HepG2 (cell line): ENCODE results near the gene PEX11B. TPM values are rescaled to one million over a fixed set of nuclear protein-coding genes. Genes with fewer than 3 reads are reported as not detected.

Experiments
- ATAC-seq: fragments of 200-7000 bp; cut with Tn5 transposase; 3 replicates; pipeline ENCODE4 v1.9.1; 2020; ENCODE audit warnings: mild to moderate bottlenecking, moderate library complexity
- BruUV-seq: library from RNA; stranded (reverse); fragments of 400-500 nt; replicated peaks from 2 replicates; lab custom pipeline; 2021; lab: Mats Ljungman, UMichigan
- CTCF ChIA-PET: fragments of 300-600 bp; formaldehyde crosslinking; extraction: SDS; loops from one replicate; lab custom pipeline; 2021; ENCODE audit warnings: low total read pairs, inconsistent platforms, low intra/inter-chr PET ratio; lab: Yijun Ruan, JAX
- POLR2A ChIA-PET: fragments of 350-600 bp; sonication (Branson Sonifier 250); formaldehyde crosslinking; loops from one replicate; lab custom pipeline; 2020; ENCODE audit warnings: antibody characterized with exemption, inconsistent platforms; lab: Yijun Ruan, JAX
- DNase-seq: peaks from one replicate; pipeline ENCODE4 v3.0.0-alpha.2; 2015; ENCODE audit warnings: low spot score
- FAIRE-seq: peaks from 3 replicates; lab custom pipeline; 2011; peaks lifted over from hg19 to GRCh38; lab: Jason Lieb, UNC
- H2AFZ ChIP-seq: one replicate; pipeline ENCODE4 v1.6.1; 2011; ENCODE audit warnings: low read length, inconsistent platforms
- H3K27ac ChIP-seq: fragments of 300-600 bp; 3 replicates; pipeline ENCODE4 v1.8.0; 2011; ENCODE audit warnings: mixed run types, mild to moderate bottlenecking, mixed read lengths, low read length, inconsistent platforms; ENCODE audit not compliant: insufficient read depth; ENCODE audit errors: extremely low read length
- H3K27me3 ChIP-seq, 2 experiments: fragments of 200-600 bp in 1 of 2; 2 replicates in 1 of 2; 3 replicates in 1 of 2; pipeline versions ENCODE4 v1.6.0 to v1.8.0; 2011; ENCODE audit warnings: low read length in 2 of 2, mild to moderate bottlenecking in 2 of 2, moderate library complexity in 2 of 2, inconsistent platforms in 1 of 2; ENCODE audit not compliant: insufficient read depth in 2 of 2, control insufficient read depth in 1 of 2
- H3K36me3 ChIP-seq, 2 experiments: fragments of 200-600 bp in 1 of 2; replicated peaks in 1 of 2; 2 replicates in 1 of 2; 3 replicates in 1 of 2; pipeline versions ENCODE4 v1.5.1 to v1.8.0; 2011; ENCODE audit warnings: low read length in 2 of 2, inconsistent platforms in 1 of 2; ENCODE audit not compliant: insufficient read depth in 2 of 2, control insufficient read depth in 1 of 2
- H3K4me1 ChIP-seq: 2 replicates; pipeline ENCODE4 v1.5.1; 2012; ENCODE audit warnings: low read length, inconsistent platforms; ENCODE audit not compliant: insufficient read depth
- H3K4me2 ChIP-seq: 2 replicates; pipeline ENCODE4 v1.6.0; 2011; ENCODE audit warnings: low read depth, low read length, inconsistent platforms
- H3K4me3 ChIP-seq, 3 experiments: fragments of 200-600 bp in 1 of 3; sonication (generic), shearing (Covaris generic) in 1 of 3; replicated peaks in 1 of 3; 2 replicates each; pipeline ENCODE4 v1.5.1; 2011 to 2016; ENCODE audit warnings: low read length in 3 of 3, inconsistent platforms in 2 of 3, low read depth in 2 of 3, mild to moderate bottlenecking in 2 of 3, control low read depth in 1 of 3, mixed read lengths in 1 of 3; ENCODE audit not compliant: insufficient read depth in 1 of 3
- H3K79me2 ChIP-seq: one replicate; pipeline ENCODE4 v1.6.1; 2011; ENCODE audit warnings: low read length, inconsistent platforms; ENCODE audit not compliant: insufficient read depth
- H3K9ac ChIP-seq: 2 replicates; pipeline ENCODE4 v1.6.0; 2011; ENCODE audit warnings: mild to moderate bottlenecking, low read depth, low read length, inconsistent platforms; ENCODE audit not compliant: insufficient read depth
- H3K9me3 ChIP-seq: 2 replicates; pipeline ENCODE4 v1.5.1; 2012; ENCODE audit warnings: mild to moderate bottlenecking, low read length
- H4K20me1 ChIP-seq: 2 replicates; pipeline ENCODE4 v1.6.0; 2011; ENCODE audit warnings: inconsistent platforms, mild to moderate bottlenecking, low read length, moderate library complexity; ENCODE audit not compliant: insufficient read depth
- FOXO1 ChIP-seq: sonication (generic); formaldehyde crosslinking; IDR thresholded peaks from 2 replicates; pipeline ENCODE4 v1.4.0; 2020; ENCODE audit warnings: missing genetic modification reagents
- HOXA5 ChIP-seq: sonication (generic); formaldehyde crosslinking; IDR thresholded peaks from 2 replicates; pipeline ENCODE4 v1.4.0; 2020; ENCODE audit warnings: missing genetic modification reagents
- IKZF1 ChIP-seq: fragments of 450-650 bp; IDR thresholded peaks from 2 replicates; pipeline ENCODE4 v1.7.1; 2016
- KDM5A ChIP-seq: fragments of 200-600 bp; sonication (generic); IDR thresholded peaks from 2 replicates; pipeline ENCODE4 v1.7.0; 2018; ENCODE audit warnings: antibody characterized with exemption, mild to moderate bottlenecking, low read length, borderline replicate concordance
- MTF1 ChIP-seq: sonication (generic); formaldehyde crosslinking; IDR thresholded peaks from 2 replicates; pipeline ENCODE4 v1.5.0; 2020; ENCODE audit warnings: missing genetic modification reagents
- NFYC ChIP-seq: IDR thresholded peaks from 2 replicates; pipeline ENCODE4 v1.6.1; 2016; ENCODE audit warnings: missing genetic modification reagents, missing compliant biosample characterization
- PAF1 ChIP-seq: IDR thresholded peaks from 2 replicates; pipeline ENCODE4 v1.6.1; 2016; ENCODE audit warnings: missing genetic modification reagents, missing compliant biosample characterization
- SUZ12 ChIP-seq: fragments of 150-350 bp; IDR thresholded peaks from 2 replicates; pipeline ENCODE4 v1.6.1; 2014; ENCODE audit warnings: low read depth, low read length
- YEATS2 ChIP-seq: sonication (generic); formaldehyde crosslinking; IDR thresholded peaks from 2 replicates; pipeline ENCODE4 v1.4.0; 2020; ENCODE audit warnings: missing genetic modification reagents, borderline replicate concordance
- ZBTB1 ChIP-seq: sonication (generic); formaldehyde crosslinking; IDR thresholded peaks from 2 replicates; pipeline ENCODE4 v1.4.0; 2020; ENCODE audit warnings: missing genetic modification reagents, borderline replicate concordance
- ZMYM4 ChIP-seq: sonication (generic); formaldehyde crosslinking; IDR thresholded peaks from 2 replicates; pipeline ENCODE4 v1.8.1; 2023; ENCODE audit warnings: mild to moderate bottlenecking, missing genetic modification reagents
- ZNF549 ChIP-seq: sonication (generic); formaldehyde crosslinking; IDR thresholded peaks from 2 replicates; pipeline ENCODE4 v1.5.0; 2020; ENCODE audit warnings: missing genetic modification reagents
- ZNF589 ChIP-seq: sonication (generic); formaldehyde crosslinking; conservative IDR thresholded peaks from 2 replicates; pipeline ENCODE4 v1.8.0; 2022; ENCODE audit warnings: mild to moderate bottlenecking, moderate library complexity, missing genetic modification reagents
- ZNF777 ChIP-seq: sonication (generic); formaldehyde crosslinking; IDR thresholded peaks from 2 replicates; pipeline ENCODE4 v1.4.0; 2020; ENCODE audit warnings: missing genetic modification reagents
- ZSCAN31 ChIP-seq: sonication (generic); formaldehyde crosslinking; IDR thresholded peaks from 2 replicates; pipeline ENCODE4 v1.5.0; 2020; ENCODE audit warnings: low read depth, mild to moderate bottlenecking, missing genetic modification reagents
- WGBS: methylation state at CpG from one replicate; pipeline ENCODE4 v1.1.6; 2017; ENCODE audit warnings: low lambda C conversion rate; 5-methylcytosine and 5-hydroxymethylcytosine counted together
- in situ Hi-C: cut with HindIII; loops from 2 replicates; pipeline ENCODE4 v1.10.0; 2017; ENCODE audit warnings: low pct_unique_long_range_greater_than_20kb; ENCODE audit not compliant: extremely low pct_ligation_motif_present
- intact Hi-C: fragments of 100-400 bp; cut with micrococcal nuclease; formaldehyde crosslinking; loops from one replicate; pipeline ENCODE4 v1.10.0; 2022; ENCODE audit not compliant: unreplicated experiment
- polyA plus RNA-seq, 8 experiments: library from polyadenylated mRNA; depleted of rRNA in 3 of 8; stranded (reverse) in 7 of 8; unstranded in 1 of 8; fragments of >200 nt; fragmentation: Illumina TruSeq in 4 of 8; extraction: Trizol in 4 of 8; gene quantifications; 2 replicates each; pipeline versions ENCODE4 v1.2.1 to v1.2.3, GENCODE V29; 2011 to 2016; ENCODE audit warnings: low read depth in 4 of 8, missing spikeins in 1 of 8, mixed read lengths in 1 of 8; ENCODE audit not compliant: insufficient read depth in 1 of 8
- total RNA-seq, 5 experiments: library from RNA; depleted of rRNA; stranded (reverse); fragments of >200 nt; fragmentation: Illumina TruSeq; extraction: Trizol; gene quantifications; 2 replicates each; pipeline ENCODE4 v1.2.3, GENCODE V29; 2016; ENCODE audit warnings: low read depth in 1 of 5
- TF ChIP-seq, protein P1 (sequence below): sonication (generic); formaldehyde crosslinking; conservative IDR thresholded peaks from 2 replicates; pipeline ENCODE4 v1.8.1; 2023; ENCODE audit warnings: missing genetic modification reagents
- TF ChIP-seq, protein P2 (sequence below): sonication (generic); formaldehyde crosslinking; IDR thresholded peaks from 2 replicates; pipeline ENCODE4 v1.4.0; 2020; ENCODE audit warnings: missing genetic modification reagents, borderline replicate concordance

PEX11B gene
- total and polyA plus RNA-seq, 2 of the 13 experiments (the other 11 are each of a cell fraction or from before 2014, with no cell fraction given) = 21.6 to 48.4 TPM

GRCh38 chr1:145944532-145944931 lies 26.0 kb upstream of the PEX11B start:
- Histone ChIP-seq H3K4me1 (peaks cover 6% of the 10 kb centered on the region), H3K27me3 (no peaks in the 10 kb centered on the region), H3K4me3 (no peak overlapping the region), H2AFZ (no peak overlapping the region), H3K36me3 (peaks cover 3 to 20% of the 10 kb centered on the region in 2 experiments; a peak in 4 of 5 replicates), H3K79me2 (no peaks in the 10 kb centered on the region), H3K27ac (no peak overlapping the region), H4K20me1 (no peaks in the 10 kb centered on the region), H3K4me2 (no peak overlapping the region), H3K9me3 (no peaks in the 10 kb centered on the region), H3K9ac (no peak overlapping the region)
- CTCF ChIA-PET = no interaction called here
- POLR2A ChIA-PET = no interaction called here
- WGBS = 96% methylated on average over 3 of the region's 3 CpGs
- TF ChIP-seq ZSCAN31 (CRISPR knock-in tag) (no peak), ZNF777 (CRISPR knock-in tag) (no peak), IKZF1 (no peak), PAF1 (CRISPR knock-in tag) (no peak), MTF1 (no peak), HOXA5 (CRISPR knock-in tag) (no peak), NFYC (no peak), FOXO1 (CRISPR knock-in tag) (no peak), KDM5A (no peak), ZMYM4 (no peak), ZBTB1 (no peak), YEATS2 (CRISPR knock-in tag) (no peak), ZNF549 (CRISPR knock-in tag) (no peak), ZNF589 (CRISPR knock-in tag) (no peak), SUZ12 (no peak)
- TF ChIP-seq, protein P1, sequence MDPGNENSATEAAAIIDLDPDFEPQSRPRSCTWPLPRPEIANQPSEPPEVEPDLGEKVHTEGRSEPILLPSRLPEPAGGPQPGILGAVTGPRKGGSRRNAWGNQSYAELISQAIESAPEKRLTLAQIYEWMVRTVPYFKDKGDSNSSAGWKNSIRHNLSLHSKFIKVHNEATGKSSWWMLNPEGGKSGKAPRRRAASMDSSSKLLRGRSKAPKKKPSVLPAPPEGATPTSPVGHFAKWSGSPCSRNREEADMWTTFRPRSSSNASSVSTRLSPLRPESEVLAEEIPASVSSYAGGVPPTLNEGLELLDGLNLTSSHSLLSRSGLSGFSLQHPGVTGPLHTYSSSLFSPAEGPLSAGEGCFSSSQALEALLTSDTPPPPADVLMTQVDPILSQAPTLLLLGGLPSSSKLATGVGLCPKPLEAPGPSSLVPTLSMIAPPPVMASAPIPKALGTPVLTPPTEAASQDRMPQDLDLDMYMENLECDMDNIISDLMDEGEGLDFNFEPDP = no peak
- TF ChIP-seq, protein P2, sequence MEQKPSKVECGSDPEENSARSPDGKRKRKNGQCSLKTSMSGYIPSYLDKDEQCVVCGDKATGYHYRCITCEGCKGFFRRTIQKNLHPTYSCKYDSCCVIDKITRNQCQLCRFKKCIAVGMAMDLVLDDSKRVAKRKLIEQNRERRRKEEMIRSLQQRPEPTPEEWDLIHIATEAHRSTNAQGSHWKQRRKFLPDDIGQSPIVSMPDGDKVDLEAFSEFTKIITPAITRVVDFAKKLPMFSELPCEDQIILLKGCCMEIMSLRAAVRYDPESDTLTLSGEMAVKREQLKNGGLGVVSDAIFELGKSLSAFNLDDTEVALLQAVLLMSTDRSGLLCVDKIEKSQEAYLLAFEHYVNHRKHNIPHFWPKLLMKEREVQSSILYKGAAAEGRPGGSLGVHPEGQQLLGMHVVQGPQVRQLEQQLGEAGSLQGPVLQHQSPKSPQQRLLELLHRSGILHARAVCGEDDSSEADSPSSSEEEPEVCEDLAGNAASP = no peak
- in situ Hi-C loops = no loop called here
- BruUV-seq = no TSS peak
- DNase-seq (no peak), FAIRE-seq (no peak), ATAC-seq (no peak)
- intact Hi-C loops = no loop called here
